Smooth muscle cell (in vitro differentiated cells): Measurements from ENCODE around the gene MAPK14. TPM values are rescaled to one million over a fixed set of nuclear protein-coding genes. Genes with fewer than 3 reads are reported as not detected.
A peak's percentile ranks its signal among the peaks of the same experiment; 100 is the strongest.

ENCODE experiments used
- DNase-seq: peaks from one replicate; lab custom pipeline; 2025; ENCODE audit not compliant: unreplicated experiment; lab: John Stamatoyannopoulos, UW
- H2AFZ ChIP-seq: fragments of 200-600 bp; sonication (generic); 2 replicates; pipeline ENCODE4 v1.6.0; 2016; ENCODE audit warnings: antibody characterized with exemption, low read depth, mild to moderate bottlenecking
- H3F3A ChIP-seq: fragments of 200-600 bp; sonication (generic); 2 replicates; pipeline ENCODE4 v1.6.0; 2017; ENCODE audit warnings: antibody characterized with exemption, low read depth
- H3K27ac ChIP-seq: fragments of 200-600 bp; sonication (generic); 2 replicates; pipeline ENCODE4 v1.5.1; 2016; ENCODE audit warnings: low read depth, mild to moderate bottlenecking
- H3K27me3 ChIP-seq: fragments of 200-600 bp; sonication (generic); 2 replicates; pipeline ENCODE4 v1.6.1; 2016; ENCODE audit warnings: low read depth, mild to moderate bottlenecking
- H3K36me3 ChIP-seq: fragments of 200-600 bp; sonication (generic); 2 replicates; pipeline ENCODE4 v1.5.1; 2016; ENCODE audit warnings: low read depth
- H3K4me1 ChIP-seq: fragments of 200-600 bp; sonication (generic); 2 replicates; pipeline ENCODE4 v1.5.1; 2016; ENCODE audit warnings: low read depth
- H3K4me2 ChIP-seq: fragments of 200-600 bp; sonication (generic); 2 replicates; pipeline ENCODE4 v1.6.0; 2016; ENCODE audit warnings: mild to moderate bottlenecking
- H3K4me3 ChIP-seq: fragments of 200-600 bp; sonication (generic); 2 replicates; pipeline ENCODE4 v1.5.1; 2016; ENCODE audit warnings: mild to moderate bottlenecking
- H3K79me2 ChIP-seq: fragments of 200-600 bp; sonication (generic); 2 replicates; pipeline ENCODE4 v1.6.0; 2016; ENCODE audit warnings: low read depth, mild to moderate bottlenecking
- H3K9ac ChIP-seq: fragments of 200-600 bp; sonication (generic); 2 replicates; pipeline ENCODE4 v1.6.0; 2016; ENCODE audit warnings: low read depth
- H3K9me3 ChIP-seq: fragments of 200-600 bp; sonication (generic); replicated peaks from 2 replicates; pipeline ENCODE4 v1.5.1; 2016; ENCODE audit warnings: low read depth
- H4K20me1 ChIP-seq: fragments of 200-600 bp; sonication (generic); 2 replicates; pipeline ENCODE4 v1.6.0; 2016; ENCODE audit warnings: low read depth
- WGBS: methylation state at CpG from one replicate; pipeline ENCODE4 v1.1.7; 2016; ENCODE audit warnings: low lambda C conversion rate; 5-methylcytosine and 5-hydroxymethylcytosine counted together
- polyA plus RNA-seq: library from polyadenylated mRNA; unstranded; fragments of >200 nt; fragmentation: Nextera tagmentation; extraction: Ambion mirVana; gene quantifications from 2 replicates; pipeline ENCODE4 v1.2.1, GENCODE V29; 2016
- total RNA-seq: library from RNA; depleted of rRNA; stranded (reverse); fragments of >200 nt; gene quantifications from 2 replicates; pipeline ENCODE4 v1.2.3, GENCODE V29; 2014
- TF ChIP-seq, protein P1 (sequence below): fragments of 200-600 bp; sonication (generic); IDR thresholded peaks from 2 replicates; pipeline ENCODE4 v1.5.1; 2017; ENCODE audit warnings: borderline replicate concordance, mild to moderate bottlenecking, antibody characterized with exemption; ENCODE audit not compliant: insufficient read depth, poor library complexity, severe bottlenecking

MAPK14 gene
- total and polyA plus RNA-seq, 2 experiments from 2014 or later, result 28.0 to 62.8 TPM

DNA sequence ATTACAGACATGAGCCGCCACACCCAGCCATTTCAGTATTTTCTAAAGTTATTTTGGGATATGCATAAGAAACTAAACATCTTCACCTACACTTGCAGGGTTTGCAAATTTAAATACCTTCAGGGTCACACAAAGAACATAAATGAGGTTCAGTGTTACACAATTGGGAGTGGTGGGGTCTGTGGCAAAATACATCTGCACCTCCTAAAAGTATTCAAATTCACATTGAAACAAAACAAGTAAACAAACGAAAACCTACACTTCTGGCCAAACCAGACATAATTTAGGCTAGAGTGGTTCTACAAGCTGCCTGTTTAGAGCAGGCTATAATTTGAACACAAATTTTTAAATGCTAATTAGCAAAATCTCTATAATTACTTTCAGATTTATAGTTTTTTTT lies 34.6 kb downstream of the MAPK14 start:
- H3K4me3 ChIP-seq, result no peak overlapping the region
- H3K4me1 ChIP-seq, result peaks cover 12% of the 10 kb centered on the region
- TF ChIP-seq, protein P1, sequence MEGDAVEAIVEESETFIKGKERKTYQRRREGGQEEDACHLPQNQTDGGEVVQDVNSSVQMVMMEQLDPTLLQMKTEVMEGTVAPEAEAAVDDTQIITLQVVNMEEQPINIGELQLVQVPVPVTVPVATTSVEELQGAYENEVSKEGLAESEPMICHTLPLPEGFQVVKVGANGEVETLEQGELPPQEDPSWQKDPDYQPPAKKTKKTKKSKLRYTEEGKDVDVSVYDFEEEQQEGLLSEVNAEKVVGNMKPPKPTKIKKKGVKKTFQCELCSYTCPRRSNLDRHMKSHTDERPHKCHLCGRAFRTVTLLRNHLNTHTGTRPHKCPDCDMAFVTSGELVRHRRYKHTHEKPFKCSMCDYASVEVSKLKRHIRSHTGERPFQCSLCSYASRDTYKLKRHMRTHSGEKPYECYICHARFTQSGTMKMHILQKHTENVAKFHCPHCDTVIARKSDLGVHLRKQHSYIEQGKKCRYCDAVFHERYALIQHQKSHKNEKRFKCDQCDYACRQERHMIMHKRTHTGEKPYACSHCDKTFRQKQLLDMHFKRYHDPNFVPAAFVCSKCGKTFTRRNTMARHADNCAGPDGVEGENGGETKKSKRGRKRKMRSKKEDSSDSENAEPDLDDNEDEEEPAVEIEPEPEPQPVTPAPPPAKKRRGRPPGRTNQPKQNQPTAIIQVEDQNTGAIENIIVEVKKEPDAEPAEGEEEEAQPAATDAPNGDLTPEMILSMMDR, result no peak
- WGBS, result 95% methylated on average over 2 of the region's 2 CpGs
- H3K27me3 ChIP-seq, result no peaks in the 10 kb centered on the region
- no peaks in the 10 kb centered on the region for H3K9me3 ChIP-seq
- H3K9ac ChIP-seq, result no peak overlapping the region
- no peak for DNase-seq
- peaks cover 87% of the 10 kb centered on the region for H4K20me1 ChIP-seq
- no peak overlapping the region for H2AFZ ChIP-seq
- peaks cover 3% of the 10 kb centered on the region for H3K36me3 ChIP-seq
- no peak overlapping the region for H3K4me2 ChIP-seq
- no peak overlapping the region for H3K27ac ChIP-seq
- H3K79me2 ChIP-seq, result peaks cover 61% of the 10 kb centered on the region
- peaks cover 11% of the 10 kb centered on the region for H3F3A ChIP-seq

DNA sequence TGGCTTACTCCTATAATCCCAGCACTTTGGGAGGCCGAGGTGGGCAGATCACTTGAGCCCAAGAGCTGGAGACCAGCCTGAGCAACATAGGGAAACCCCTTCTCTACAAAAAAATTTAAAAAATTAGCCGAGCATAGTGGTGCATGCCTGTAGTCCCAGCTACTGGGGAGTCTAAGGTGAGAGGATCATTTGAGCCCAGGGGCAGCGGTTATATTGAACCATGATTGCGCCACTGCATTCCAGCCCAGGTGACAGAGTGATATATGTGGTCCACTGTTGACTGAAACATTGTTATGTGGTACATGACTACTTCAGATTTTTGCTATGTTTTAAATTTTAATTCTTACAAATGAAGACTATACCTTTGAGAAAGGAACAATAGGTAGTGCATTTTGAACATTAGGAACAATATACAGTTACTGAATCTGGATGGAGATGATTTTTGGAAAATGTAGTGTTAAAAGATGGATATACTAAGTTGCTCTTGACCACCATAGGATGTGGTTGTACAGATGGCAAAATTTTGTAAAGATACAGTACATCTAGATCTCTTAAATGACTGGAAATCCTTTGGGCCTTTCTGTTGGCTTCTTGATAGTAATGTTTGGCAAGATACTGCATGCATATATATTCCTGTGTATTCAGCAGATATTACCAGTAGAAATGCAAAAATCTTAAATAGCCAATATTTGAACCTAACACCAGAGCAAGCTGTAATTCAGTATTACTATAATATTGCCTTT lies 35.9 kb downstream of the MAPK14 start:
- Histone ChIP-seq H3F3A (peaks cover 13% of the 10 kb centered on the region), H4K20me1 (peaks cover 87% of the 10 kb centered on the region), H3K9me3 (no peaks in the 10 kb centered on the region), H3K4me2 (no peak overlapping the region), H3K36me3 (peaks cover 3% of the 10 kb centered on the region), H3K4me1 (peaks cover 18% of the 10 kb centered on the region), H2AFZ (no peak overlapping the region), H3K27ac (no peak overlapping the region), H3K9ac (no peak overlapping the region), H3K27me3 (no peaks in the 10 kb centered on the region), H3K4me3 (no peak overlapping the region), H3K79me2 (peaks cover 60% of the 10 kb centered on the region)
- 89% methylated on average over 4 of the region's 4 CpGs for WGBS
- DNase-seq, result no peak
- TF ChIP-seq, protein P1, result no peak

DNA sequence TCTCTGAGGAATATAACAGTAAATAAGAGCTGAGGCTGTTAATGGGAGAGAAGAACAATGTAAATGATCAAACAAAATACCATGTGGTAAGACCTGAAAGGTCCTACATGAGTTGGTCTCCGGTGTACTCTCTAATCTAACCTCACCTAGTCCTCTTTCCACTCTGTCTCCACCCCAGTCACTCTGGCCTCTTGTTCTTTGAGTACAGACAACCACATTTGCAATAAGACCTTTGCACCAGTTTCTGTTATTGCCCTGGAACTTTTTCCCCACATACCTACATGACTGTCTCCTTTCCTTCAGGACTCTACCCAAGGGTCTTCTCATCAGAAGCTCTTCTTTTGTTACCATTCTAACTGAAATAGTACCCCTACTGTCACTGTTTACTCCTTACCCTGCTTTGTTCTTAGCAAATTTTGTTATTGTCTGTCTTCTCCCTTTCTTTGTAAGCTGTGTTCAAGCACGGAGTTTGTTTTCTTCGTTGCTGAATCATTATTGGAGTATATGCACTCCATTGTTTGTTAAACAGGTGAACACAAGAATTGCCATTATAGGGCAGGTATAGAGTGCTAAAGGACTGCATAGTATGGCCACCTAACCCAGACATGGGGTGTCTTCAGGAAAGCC lies 37.3 kb downstream of the MAPK14 start:
- peaks cover 3% of the 10 kb centered on the region for H3K36me3 ChIP-seq
- peaks cover 89% of the 10 kb centered on the region for H4K20me1 ChIP-seq
- no peak for DNase-seq

More for the DNA sequence above, 37.3 kb downstream of the MAPK14 start:
- no peak overlapping the region for H3K9ac ChIP-seq
- H3K4me2 ChIP-seq, result peak overlapping the region; percentile 5
- no peak overlapping the region for H2AFZ ChIP-seq
- 83% methylated on average over 3 of the region's 3 CpGs for WGBS
- H3K9me3 ChIP-seq, result no peaks in the 10 kb centered on the region
- H3K27me3 ChIP-seq, result no peaks in the 10 kb centered on the region
- H3K79me2 ChIP-seq, result peaks cover 73% of the 10 kb centered on the region
- peaks cover 18% of the 10 kb centered on the region for H3K4me1 ChIP-seq
- H3F3A ChIP-seq, result peaks cover 13% of the 10 kb centered on the region
- no peak overlapping the region for H3K4me3 ChIP-seq
- TF ChIP-seq, protein P1, result no peak
- peak overlapping the region; percentile 27 for H3K27ac ChIP-seq
